Activated CD4-positive, alpha-beta T cell treated with anti-CD3 and anti-CD28 coated beads, Interleukin-2, amount 50 U/mL, for 1 hour (primary cell): Measurements from ENCODE around the gene APBA2.
"Not testable (repeated sequence)": the region's sequence is repeated elsewhere in the genome, so short reads cannot be mapped to it uniquely, and the experiment has no call there.

Experiments
- DNase-seq: peaks from one replicate; pipeline ENCODE4 v3.0.0-alpha.2; 2020

Gene APBA2

GRCh38 chr15:29141308-29142128 lies 255.7 kb downstream of the APBA2 start:
- DNase-seq: no peak

- DNase-seq: no peak
Observed at GRCh38 chr15:29142129-29142747, 256.5 kb downstream of the APBA2 start.

DNA sequence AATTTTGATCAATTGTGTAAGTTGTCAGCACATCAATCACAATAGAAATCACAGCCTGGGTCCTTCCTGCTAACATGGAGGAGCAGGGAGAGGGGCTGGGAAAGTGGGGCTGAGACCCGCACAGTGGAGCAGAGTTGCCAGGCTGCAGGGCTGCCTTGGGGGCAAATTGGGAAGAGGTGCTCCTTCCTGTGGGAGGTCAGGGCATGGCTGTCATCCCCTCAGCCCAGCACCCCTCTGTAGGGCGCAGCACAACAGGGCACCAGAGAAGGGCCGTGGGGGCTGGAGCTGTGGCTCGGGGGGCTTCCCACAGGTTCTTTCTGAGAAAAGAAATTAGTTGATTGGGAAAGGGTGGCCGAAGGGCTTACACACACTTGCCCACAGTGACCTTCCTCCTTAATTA lies 257.5 kb downstream of the APBA2 start:
- no peak for DNase-seq

- DNase-seq: no peak
Observed at GRCh38 chr15:29143909-29144635, 258.3 kb downstream of the APBA2 start.

DNA sequence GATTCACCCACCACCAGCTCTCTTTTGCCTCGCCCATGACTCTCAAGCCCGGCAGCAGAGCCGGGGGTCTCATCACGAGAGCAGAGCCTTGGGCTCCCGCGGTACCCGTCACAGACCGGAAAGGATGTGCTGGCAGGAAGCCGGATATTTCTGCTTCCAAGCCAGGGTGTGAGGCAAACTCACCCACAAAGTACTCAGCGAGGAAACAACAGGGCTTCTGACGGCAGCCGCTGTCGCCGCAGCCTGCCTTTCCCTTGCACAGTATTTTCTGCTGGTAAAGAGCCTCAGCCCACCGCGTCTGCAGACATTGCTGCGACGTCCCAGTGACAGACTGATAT lies 263.9 kb downstream of the APBA2 start:
- DNase-seq: no peak

GRCh38 chr15:29150515-29151483 lies 265.0 kb downstream of the APBA2 start:
- DNase-seq: no peak

DNA sequence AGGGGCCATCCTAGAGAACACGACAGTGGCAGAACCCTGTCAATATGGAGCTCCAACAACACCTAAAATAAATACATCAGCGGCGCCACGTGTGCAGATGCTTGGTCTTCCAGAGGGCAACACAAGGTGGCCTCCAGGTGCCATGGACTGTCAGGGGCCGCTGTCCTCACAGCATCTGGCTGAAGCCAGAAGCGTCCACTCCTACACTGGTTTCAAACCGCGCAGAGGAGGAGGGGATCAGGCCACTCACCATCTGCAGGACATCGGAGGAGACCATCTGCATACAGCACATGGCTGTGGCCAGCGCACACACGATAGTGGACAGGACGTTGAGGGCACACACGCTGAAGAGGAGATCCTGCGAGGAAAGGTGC lies 265.7 kb downstream of the APBA2 start:
- DNase-seq: no peak

GRCh38 chr15:29156521-29156920 lies 270.7 kb downstream of the APBA2 start:
- no peak for DNase-seq

DNA sequence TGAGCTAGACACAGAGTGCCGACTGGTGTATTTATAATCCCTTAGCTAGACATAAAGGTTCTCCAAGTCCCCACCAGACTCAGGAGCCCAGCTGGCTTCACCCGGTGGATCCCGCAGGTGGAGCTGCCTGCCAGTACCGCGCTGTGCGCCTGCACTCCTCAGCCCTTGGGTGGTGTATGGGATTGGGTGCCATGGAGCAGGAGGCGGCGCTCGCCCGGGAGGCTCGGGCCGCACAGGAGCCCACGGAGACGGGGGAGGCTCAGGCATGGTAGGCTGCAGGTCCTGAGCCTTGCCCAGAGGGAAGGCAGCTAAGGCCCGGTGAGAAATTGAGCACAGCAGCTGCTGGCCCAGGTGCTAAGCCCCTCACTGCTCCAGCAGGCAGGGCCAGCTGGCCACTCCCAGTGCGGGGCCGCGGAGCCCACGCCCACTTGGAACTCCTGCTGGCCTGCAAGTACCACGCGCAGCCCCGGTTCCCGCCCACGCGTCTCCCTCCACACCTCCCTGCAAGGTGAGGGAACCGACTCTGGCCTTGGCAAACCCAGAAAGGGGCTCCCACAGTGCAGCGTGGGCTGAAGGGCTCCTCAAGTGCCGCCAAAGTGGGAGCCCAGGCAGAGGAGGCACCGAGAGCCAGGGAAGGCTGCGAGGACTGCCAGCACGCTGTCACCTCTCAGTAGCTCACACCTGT lies 274.1 kb downstream of the APBA2 start:
- no peak for DNase-seq

- no peak for DNase-seq
Observed at GRCh38 chr15:29162411-29162810, 276.6 kb downstream of the APBA2 start.

GRCh38 chr15:29167122-29167521 lies 281.3 kb downstream of the APBA2 start:
- not testable (repeated sequence) for DNase-seq
